Upper lobe of left lung (tissue), 4 donors: ENCODE data around the gene LCN2.

Experiments
- POLR2A ChIP-seq, 4 donors: fragments of 450-650 bp; IDR thresholded peaks; one replicate each; pipeline ENCODE4 v1.5.1; 2016 to 2017; ENCODE audit warnings: antibody characterized with exemption in 4 of 4, mild to moderate bottlenecking in 2 of 4
- TF ChIP-seq, protein P1 (sequence below), 6 experiments: fragments of 450-650 bp in 4 of 6; fragments of 200-600 bp in 2 of 6; sonication (generic) in 2 of 6; IDR thresholded peaks; one replicate each; pipeline ENCODE4 v1.5.1; 2016 to 2019; ENCODE audit warnings: antibody characterized with exemption in 6 of 6

DNA sequence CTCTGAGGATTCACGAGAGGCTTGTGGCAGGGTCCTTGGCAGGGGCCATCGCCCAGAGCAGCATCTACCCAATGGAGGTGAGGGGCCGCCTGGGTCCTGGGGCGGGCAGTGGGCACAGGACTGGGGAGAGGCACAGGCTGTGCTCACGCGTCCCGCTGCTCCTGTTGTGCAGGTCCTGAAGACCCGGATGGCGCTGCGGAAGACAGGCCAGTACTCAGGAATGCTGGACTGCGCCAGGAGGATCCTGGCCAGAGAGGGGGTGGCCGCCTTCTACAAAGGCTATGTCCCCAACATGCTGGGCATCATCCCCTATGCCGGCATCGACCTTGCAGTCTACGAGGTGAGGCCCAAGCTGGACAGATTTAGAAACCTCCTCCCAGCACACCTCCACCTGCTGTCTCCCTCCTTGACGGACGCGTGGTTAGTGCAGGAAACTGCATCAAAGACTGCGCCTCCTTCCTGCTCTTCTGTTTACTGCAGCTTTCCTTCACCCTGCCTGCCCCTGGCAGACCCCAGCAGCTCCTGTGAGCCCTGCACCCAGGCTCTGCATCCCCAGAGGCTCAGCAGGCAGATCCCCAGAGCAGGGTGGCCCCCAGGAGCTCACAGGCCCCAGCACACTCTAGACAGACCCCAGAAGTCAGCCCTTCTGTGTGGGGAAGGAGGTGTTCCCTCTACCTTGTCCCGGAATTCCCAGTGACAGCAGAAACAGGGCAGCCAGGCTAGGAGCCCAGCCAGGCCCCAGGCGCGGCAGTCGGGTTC lies 42.9 kb upstream of the LCN2 start:
- TF ChIP-seq, protein P1, sequence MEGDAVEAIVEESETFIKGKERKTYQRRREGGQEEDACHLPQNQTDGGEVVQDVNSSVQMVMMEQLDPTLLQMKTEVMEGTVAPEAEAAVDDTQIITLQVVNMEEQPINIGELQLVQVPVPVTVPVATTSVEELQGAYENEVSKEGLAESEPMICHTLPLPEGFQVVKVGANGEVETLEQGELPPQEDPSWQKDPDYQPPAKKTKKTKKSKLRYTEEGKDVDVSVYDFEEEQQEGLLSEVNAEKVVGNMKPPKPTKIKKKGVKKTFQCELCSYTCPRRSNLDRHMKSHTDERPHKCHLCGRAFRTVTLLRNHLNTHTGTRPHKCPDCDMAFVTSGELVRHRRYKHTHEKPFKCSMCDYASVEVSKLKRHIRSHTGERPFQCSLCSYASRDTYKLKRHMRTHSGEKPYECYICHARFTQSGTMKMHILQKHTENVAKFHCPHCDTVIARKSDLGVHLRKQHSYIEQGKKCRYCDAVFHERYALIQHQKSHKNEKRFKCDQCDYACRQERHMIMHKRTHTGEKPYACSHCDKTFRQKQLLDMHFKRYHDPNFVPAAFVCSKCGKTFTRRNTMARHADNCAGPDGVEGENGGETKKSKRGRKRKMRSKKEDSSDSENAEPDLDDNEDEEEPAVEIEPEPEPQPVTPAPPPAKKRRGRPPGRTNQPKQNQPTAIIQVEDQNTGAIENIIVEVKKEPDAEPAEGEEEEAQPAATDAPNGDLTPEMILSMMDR (IDR thresholded peaks at IDR 0.05), result no peak
- no peak for TF ChIP-seq POLR2A (IDR thresholded peaks at IDR 0.05)
